Activated T-cell treated with anti-CD3 and anti-CD28 coated beads, Interleukin-2, amount 50 U/mL, for 24 hours (primary cell): ENCODE results near the gene CPE.

ENCODE experiments used
- DNase-seq: peaks from one replicate; pipeline ENCODE4 v3.0.0-alpha.2; 2020
- H3K27ac Mint-ChIP-seq: 2 replicates; pipeline ENCODE4 v1.8.0; 2020; ENCODE audit warnings: mild to moderate bottlenecking, mixed read lengths
- H3K27me3 Mint-ChIP-seq: 2 replicates; pipeline ENCODE4 v1.8.0; 2020; ENCODE audit warnings: mixed read lengths
- H3K36me3 Mint-ChIP-seq: 2 replicates; pipeline ENCODE4 v1.8.0; 2020; ENCODE audit warnings: low read depth, mixed read lengths
- H3K4me1 Mint-ChIP-seq: 2 replicates; pipeline ENCODE4 v1.8.0; 2020; ENCODE audit warnings: low read depth, mixed read lengths
- H3K4me3 Mint-ChIP-seq: 2 replicates; pipeline ENCODE4 v1.8.0; 2020; ENCODE audit warnings: mild to moderate bottlenecking, moderate library complexity, mixed read lengths
- H3K9me3 Mint-ChIP-seq: 2 replicates; pipeline ENCODE4 v1.8.0; 2020; ENCODE audit warnings: mixed read lengths

The CPE gene

GRCh38 chr4:165512424-165512823, 133.6 kb downstream of the CPE start:
- no peak for DNase-seq
- Mint-ChIP-seq H3K36me3 (no peaks in the 10 kb centered on the region), H3K27ac (no peak overlapping the region), H3K4me3 (no peak overlapping the region), H3K9me3 (no peaks in the 10 kb centered on the region), H3K4me1 (no peaks in the 10 kb centered on the region), H3K27me3 (peaks cover 5% of the 10 kb centered on the region)

- H3K27me3 Mint-ChIP-seq = peaks cover 5% of the 10 kb centered on the region
- no peaks in the 10 kb centered on the region for H3K36me3 Mint-ChIP-seq
- no peaks in the 10 kb centered on the region for H3K4me1 Mint-ChIP-seq
- no peak for DNase-seq
- H3K4me3 Mint-ChIP-seq = no peak overlapping the region
- H3K27ac Mint-ChIP-seq = no peak overlapping the region
- H3K9me3 Mint-ChIP-seq = no peaks in the 10 kb centered on the region
Observed at GRCh38 chr4:165514739-165515138, 135.9 kb downstream of the CPE start.

GRCh38 chr4:165515201-165515600, 136.4 kb downstream of the CPE start:
- Mint-ChIP-seq H3K27ac (no peak overlapping the region), H3K4me1 (no peaks in the 10 kb centered on the region), H3K4me3 (no peak overlapping the region), H3K36me3 (no peaks in the 10 kb centered on the region), H3K27me3 (peaks cover 5% of the 10 kb centered on the region), H3K9me3 (no peaks in the 10 kb centered on the region)
- DNase-seq = no peak

GRCh38 chr4:165516281-165516833, 137.5 kb downstream of the CPE start:
- no peak overlapping the region for H3K4me3 Mint-ChIP-seq
- H3K27ac Mint-ChIP-seq = no peak overlapping the region
- no peaks in the 10 kb centered on the region for H3K9me3 Mint-ChIP-seq
- H3K27me3 Mint-ChIP-seq = peaks cover 5% of the 10 kb centered on the region
- H3K36me3 Mint-ChIP-seq = no peaks in the 10 kb centered on the region
- DNase-seq = no peak
- no peaks in the 10 kb centered on the region for H3K4me1 Mint-ChIP-seq

GRCh38 chr4:165517216-165517615, 138.4 kb downstream of the CPE start:
- Mint-ChIP-seq H3K36me3 (no peaks in the 10 kb centered on the region), H3K9me3 (no peaks in the 10 kb centered on the region), H3K4me3 (no peak overlapping the region), H3K27me3 (peaks cover 5% of the 10 kb centered on the region), H3K4me1 (no peaks in the 10 kb centered on the region), H3K27ac (no peak overlapping the region)
- DNase-seq = no peak

- no peaks in the 10 kb centered on the region for H3K4me1 Mint-ChIP-seq
- H3K27me3 Mint-ChIP-seq = peaks cover 5% of the 10 kb centered on the region
- H3K27ac Mint-ChIP-seq = no peak overlapping the region
- H3K36me3 Mint-ChIP-seq = no peaks in the 10 kb centered on the region
- no peak for DNase-seq
- no peaks in the 10 kb centered on the region for H3K9me3 Mint-ChIP-seq
- H3K4me3 Mint-ChIP-seq = no peak overlapping the region
Observed at GRCh38 chr4:165518024-165518616, 139.3 kb downstream of the CPE start.

- Mint-ChIP-seq H3K27ac (no peak overlapping the region), H3K9me3 (no peaks in the 10 kb centered on the region), H3K27me3 (peaks cover 5% of the 10 kb centered on the region), H3K36me3 (no peaks in the 10 kb centered on the region), H3K4me3 (no peak overlapping the region), H3K4me1 (no peaks in the 10 kb centered on the region)
- no peak for DNase-seq
Observed at GRCh38 chr4:165518686-165519085, 139.9 kb downstream of the CPE start.

GRCh38 chr4:165519591-165519990, 140.8 kb downstream of the CPE start:
- Mint-ChIP-seq H3K4me1 (no peaks in the 10 kb centered on the region), H3K36me3 (no peaks in the 10 kb centered on the region), H3K27ac (no peak overlapping the region), H3K4me3 (no peak overlapping the region), H3K27me3 (peaks cover 5% of the 10 kb centered on the region), H3K9me3 (no peaks in the 10 kb centered on the region)
- DNase-seq = no peak

- no peak overlapping the region for H3K4me3 Mint-ChIP-seq
- no peak for DNase-seq
- H3K4me1 Mint-ChIP-seq = no peaks in the 10 kb centered on the region
- H3K27ac Mint-ChIP-seq = no peak overlapping the region
- H3K36me3 Mint-ChIP-seq = no peaks in the 10 kb centered on the region
- H3K27me3 Mint-ChIP-seq = peaks cover 5% of the 10 kb centered on the region
- H3K9me3 Mint-ChIP-seq = no peaks in the 10 kb centered on the region
Observed at GRCh38 chr4:165520086-165520485, 141.3 kb downstream of the CPE start.

- H3K36me3 Mint-ChIP-seq = no peaks in the 10 kb centered on the region
- no peaks in the 10 kb centered on the region for H3K4me1 Mint-ChIP-seq
- H3K27me3 Mint-ChIP-seq = no peaks in the 10 kb centered on the region
- H3K9me3 Mint-ChIP-seq = no peaks in the 10 kb centered on the region
- no peak for DNase-seq
- no peak overlapping the region for H3K27ac Mint-ChIP-seq
- H3K4me3 Mint-ChIP-seq = no peak overlapping the region
Observed at GRCh38 chr4:165522050-165522449, 143.2 kb downstream of the CPE start.

GRCh38 chr4:165524532-165525190, 145.9 kb downstream of the CPE start:
- no peak for DNase-seq
- Mint-ChIP-seq H3K9me3 (no peaks in the 10 kb centered on the region), H3K4me3 (no peak overlapping the region), H3K36me3 (no peaks in the 10 kb centered on the region), H3K27me3 (no peaks in the 10 kb centered on the region), H3K27ac (no peak overlapping the region), H3K4me1 (no peaks in the 10 kb centered on the region)

- no peak for DNase-seq
- Mint-ChIP-seq H3K27me3 (peaks cover 9% of the 10 kb centered on the region), H3K36me3 (no peaks in the 10 kb centered on the region), H3K27ac (no peak overlapping the region), H3K4me1 (no peaks in the 10 kb centered on the region), H3K4me3 (no peak overlapping the region), H3K9me3 (no peaks in the 10 kb centered on the region)
Observed at GRCh38 chr4:165532976-165533375, 154.2 kb downstream of the CPE start.

GRCh38 chr4:165537028-165537648, 158.3 kb downstream of the CPE start:
- H3K4me3 Mint-ChIP-seq = no peak overlapping the region
- no peaks in the 10 kb centered on the region for H3K36me3 Mint-ChIP-seq
- no peak overlapping the region for H3K27ac Mint-ChIP-seq
- H3K4me1 Mint-ChIP-seq = no peaks in the 10 kb centered on the region
- no peaks in the 10 kb centered on the region for H3K9me3 Mint-ChIP-seq
- peaks cover 12% of the 10 kb centered on the region for H3K27me3 Mint-ChIP-seq
- no peak for DNase-seq

- peaks cover 6% of the 10 kb centered on the region for H3K27me3 Mint-ChIP-seq
- H3K36me3 Mint-ChIP-seq = no peaks in the 10 kb centered on the region
- no peak overlapping the region for H3K4me3 Mint-ChIP-seq
- H3K27ac Mint-ChIP-seq = no peak overlapping the region
- H3K4me1 Mint-ChIP-seq = no peaks in the 10 kb centered on the region
- H3K9me3 Mint-ChIP-seq = no peaks in the 10 kb centered on the region
- DNase-seq = no peak
Observed at GRCh38 chr4:165539801-165540200, 161.0 kb downstream of the CPE start.

- no peak for DNase-seq
- Mint-ChIP-seq H3K9me3 (no peaks in the 10 kb centered on the region), H3K27ac (no peak overlapping the region), H3K27me3 (peaks cover 6% of the 10 kb centered on the region), H3K4me1 (no peaks in the 10 kb centered on the region), H3K4me3 (no peak overlapping the region), H3K36me3 (no peaks in the 10 kb centered on the region)
Observed at GRCh38 chr4:165540206-165540830, 161.5 kb downstream of the CPE start.
